Measurements from ENCODE around the gene TGFBR3.

The TGFBR3 gene

DNA sequence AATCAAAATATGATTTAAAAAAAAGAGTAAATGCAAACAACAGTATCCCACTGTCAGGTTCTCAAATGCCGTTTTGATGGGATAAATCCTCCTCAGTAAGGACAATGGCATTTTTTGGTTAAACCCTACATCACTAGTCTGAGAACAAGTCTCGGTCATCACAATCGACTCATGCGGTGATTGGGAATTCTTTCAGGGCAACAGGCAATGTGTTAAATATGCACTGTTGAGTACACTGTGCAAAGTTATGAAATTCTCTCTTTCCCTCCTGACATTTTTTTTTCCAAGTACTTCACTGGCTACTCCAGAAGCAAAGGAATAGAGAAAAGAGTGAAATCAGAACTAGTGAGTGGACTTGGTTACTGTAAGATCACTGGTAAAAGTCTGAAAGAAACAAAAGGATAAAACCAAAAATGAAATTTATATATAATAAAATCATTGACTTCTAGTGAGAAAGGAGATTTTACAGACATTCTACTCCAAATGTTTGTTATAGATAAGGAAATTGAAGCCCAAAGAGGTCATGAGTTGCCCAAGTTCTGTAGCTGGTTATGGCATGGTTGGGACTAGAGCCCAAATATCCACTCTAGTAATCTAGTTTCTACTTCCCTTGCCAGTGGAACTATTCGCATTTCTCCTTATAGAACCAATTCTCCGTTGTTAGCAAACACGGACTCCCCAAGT lies 111.3 kb downstream of the TGFBR3 start:
- no peak for DNase-seq

DNA sequence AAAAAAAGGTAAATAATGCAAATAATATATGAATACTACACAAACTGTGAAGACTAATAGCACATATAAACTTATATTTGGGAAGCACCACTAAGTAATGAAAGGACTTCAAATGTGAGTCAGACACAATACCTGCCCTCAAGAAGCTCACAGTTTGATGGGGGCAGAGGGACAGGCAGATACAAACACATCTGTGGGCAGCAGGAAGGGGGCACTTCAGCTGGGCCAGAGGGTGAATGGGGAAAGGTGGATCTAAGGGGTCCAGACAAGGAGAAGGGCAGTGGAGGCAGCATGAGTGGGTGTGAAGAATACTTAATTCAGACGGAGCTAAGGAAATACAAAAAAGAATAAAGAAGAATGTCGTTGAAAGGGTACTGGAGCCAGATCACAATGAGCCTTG lies 114.2 kb downstream of the TGFBR3 start:
- DNase-seq, result no peak

DNA sequence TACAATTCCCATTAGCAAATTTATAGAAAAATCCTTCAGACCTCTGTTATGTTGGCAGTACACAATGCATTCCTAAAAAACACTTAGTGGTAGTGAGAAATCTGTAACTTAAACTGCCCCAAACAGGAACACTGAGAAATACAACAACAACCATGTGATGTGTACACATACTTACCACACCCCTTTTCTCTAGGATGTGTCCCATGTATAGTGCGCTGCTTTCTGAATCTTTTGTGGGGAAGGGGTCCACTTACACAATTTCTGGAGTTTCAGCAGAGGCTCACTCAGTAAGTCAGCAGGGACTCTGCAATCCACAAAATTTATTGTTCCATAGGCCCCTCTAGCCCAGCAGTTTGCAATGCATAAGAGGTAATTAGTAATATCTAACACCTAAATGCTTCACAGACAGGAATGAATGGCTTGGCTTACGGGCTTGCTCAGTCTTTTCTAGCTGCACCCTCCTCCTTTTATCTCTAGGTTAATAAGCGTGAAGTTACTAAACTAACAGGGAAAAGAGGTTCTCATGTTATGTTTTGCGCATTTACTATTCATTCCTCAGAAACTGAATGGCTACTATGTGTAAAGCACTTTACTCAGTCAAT lies 115.2 kb downstream of the TGFBR3 start:
- no peak for DNase-seq

DNA sequence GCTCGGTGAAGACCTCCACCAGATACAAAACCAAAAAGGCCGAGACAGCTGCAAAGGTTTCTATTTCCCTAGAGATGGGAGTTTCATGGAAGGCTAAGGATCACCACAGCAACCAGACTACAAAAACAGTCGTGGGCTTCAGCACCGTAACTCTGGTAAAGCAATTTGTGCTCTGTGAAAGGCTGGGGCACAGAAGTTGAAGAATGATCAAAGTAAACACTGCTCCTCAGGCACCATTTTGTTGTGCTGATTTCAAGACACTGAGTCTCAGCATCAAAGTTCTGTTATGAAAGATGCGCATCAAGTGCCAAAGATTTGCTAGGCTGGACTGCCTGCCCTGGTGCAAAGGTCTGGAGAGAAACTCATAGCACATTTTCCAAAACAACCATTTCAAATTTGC lies 116.2 kb downstream of the TGFBR3 start:
- DNase-seq, result no peak

DNA sequence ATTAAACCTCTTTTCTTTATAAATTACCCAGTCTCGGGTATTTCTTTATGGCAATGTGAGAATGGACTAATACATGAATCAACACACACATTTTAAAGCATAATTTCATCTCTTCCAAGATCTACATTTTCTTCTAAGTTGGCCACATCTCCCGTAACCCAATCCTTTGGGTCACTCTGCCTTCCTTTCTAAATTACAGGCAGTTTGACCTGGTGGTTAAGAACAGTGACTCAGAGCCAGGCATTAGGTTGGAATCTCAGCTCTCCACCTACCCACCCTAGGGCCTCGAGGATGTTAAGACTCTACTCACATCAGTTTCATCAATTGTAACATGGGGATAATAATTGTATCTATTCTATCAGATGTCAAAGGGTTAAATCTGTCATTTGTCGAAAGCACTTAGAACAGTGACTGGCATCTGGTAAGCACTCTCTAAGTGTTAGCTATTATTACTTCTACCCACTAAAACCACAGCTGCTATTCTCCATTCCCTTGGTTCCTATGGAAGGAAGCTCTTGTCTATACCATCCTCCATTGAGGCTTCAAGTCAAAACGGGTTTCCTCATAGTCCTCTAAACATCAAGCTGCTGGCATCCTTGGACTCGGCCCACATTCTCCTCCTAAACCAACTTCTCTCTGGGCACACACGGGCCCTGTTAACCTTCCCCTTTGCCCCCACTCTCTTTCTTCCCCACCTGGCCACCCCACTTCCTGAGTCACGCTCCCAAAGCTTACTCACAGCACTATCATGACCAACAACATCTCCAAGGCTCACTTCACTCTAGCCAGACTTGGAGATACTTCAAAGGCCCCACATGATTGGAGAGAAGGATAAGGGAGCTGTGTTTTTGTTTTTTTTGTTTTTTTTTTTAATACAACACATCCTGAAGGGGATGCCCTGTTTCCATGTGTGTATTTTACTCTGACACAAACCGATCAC lies 116.9 kb downstream of the TGFBR3 start:
- DNase-seq, result no peak

DNA sequence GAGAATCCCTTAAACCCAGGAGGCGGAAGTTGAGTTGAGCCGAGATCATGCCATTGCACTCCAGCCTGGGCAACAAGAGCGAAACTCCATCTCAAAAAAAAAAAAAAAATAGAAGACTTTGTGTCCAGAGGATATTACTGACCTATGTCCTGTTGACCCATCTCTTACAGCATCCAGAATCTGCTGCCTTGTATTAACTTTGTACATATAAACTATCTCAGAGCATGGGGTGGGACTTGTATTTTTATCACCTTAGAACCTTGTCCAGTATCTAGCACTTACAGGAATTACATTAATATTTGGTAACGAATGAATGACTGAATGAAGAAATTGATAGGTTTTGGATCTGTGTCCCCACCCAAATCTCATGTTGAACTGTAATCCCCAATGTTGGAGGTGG lies 117.8 kb downstream of the TGFBR3 start:
- DNase-seq, result no peak

DNA sequence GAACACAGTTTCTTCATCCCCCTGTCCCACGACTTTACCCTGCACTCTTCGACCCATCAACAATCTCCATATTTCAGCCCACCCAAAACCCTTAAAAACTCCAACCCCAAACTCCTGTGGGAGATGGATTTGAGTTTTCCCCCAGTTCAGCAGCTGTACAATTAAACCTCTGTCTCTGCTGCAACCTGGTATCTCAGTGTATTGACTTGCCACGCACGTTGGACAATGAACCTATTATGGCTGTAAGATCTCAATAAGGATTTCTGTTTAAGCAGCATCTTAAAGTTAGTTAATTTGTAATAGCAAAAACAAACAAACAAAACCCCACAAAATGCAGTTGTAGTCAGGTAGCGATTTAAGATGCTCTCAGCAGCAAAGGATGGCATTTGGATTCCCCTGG lies 119.1 kb downstream of the TGFBR3 start:
- DNase-seq, result no peak

DNA sequence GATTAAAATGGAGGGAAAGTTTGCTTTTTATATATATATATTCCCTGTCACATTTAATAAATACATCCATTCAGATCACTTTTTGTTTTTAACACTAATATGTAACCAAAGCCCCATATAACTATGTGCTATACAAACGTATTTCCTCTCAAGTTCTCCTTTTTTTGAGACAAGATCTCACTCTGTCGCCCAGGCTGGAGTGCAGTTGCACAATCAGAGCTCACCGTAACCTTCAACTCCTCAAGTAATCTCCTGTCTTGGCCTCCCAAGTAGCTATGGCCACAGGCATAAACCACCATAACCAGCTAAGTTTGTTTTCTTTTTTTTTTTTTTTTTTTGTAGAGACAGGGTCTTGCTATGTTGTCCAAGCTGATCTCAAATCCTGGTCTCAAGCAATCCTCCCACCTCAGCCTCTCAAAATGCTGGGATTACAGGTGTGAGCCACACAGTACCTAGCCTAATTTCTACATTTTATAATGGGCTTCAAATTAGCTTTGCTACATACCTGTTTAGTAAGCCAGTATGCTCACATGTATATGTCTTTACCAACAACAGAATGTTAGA lies 120.0 kb downstream of the TGFBR3 start:
- no peak for DNase-seq

DNA sequence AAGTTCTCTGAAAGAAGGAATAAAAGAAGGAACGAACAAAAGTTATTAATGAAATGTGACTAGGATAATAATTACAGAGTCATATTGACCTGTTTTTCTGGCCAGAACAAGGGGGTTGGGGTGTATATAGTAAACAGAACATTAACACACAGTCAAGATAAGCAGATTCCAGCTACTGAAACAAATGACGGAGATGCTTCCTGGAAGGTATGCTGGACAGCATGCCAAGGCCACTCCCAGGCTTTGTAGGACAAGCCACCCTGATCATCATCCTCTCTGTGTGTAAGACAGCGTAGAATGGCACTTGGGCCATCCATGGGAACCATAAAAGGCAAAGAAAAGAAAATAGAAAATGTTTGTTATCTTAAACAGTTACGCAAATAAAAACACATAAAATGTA lies 120.7 kb downstream of the TGFBR3 start:
- DNase-seq, result no peak

DNA sequence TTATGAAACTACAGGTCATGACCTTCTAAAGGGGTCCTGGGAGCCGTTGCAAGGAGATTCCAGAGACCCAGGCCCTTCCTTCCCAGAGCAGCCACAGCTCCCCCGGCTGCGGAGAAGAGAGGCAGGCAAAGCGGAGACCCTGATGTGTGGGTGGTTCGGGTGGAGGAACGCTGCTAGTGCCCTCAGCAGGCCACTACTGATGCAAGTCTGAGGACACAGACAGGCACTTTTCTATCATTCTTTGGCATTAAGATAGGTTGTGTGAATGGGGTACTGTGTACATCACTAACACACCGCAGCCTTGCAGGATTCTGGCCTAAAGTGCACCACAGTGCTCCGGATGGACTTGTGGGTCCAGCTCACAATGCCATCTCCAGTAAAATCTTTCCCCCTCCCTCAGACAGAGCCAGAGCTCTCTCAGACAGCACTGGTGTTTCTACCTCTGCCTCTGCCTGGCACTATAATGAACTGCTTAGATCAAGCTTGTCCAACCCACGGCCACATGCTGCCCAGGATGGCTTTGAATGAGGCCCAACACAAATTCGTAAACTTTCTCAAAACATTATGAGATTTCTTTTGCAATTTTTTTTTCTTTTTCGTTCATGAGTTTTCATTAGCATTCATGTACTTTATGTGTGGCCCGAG lies 121.4 kb downstream of the TGFBR3 start:
- no peak for DNase-seq

DNA sequence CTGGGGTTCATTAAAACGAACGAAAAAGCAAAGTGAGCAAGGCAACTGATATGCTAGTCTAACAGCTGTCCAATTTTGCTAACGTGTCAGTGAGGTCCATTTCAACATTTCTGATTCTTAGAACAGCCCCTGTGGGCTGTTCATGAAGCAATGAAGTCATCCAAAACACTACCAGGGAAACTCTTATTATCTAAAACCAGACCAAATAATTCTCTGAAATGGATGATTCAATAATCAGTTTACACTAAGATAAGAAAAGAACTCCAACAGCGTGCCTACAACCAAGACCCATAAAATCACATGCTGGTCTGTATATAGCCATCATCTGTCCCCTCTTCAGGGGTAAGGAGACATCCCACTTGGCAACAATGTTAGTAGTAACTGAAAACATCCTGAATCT lies 122.7 kb downstream of the TGFBR3 start:
- DNase-seq, result no peak

DNA sequence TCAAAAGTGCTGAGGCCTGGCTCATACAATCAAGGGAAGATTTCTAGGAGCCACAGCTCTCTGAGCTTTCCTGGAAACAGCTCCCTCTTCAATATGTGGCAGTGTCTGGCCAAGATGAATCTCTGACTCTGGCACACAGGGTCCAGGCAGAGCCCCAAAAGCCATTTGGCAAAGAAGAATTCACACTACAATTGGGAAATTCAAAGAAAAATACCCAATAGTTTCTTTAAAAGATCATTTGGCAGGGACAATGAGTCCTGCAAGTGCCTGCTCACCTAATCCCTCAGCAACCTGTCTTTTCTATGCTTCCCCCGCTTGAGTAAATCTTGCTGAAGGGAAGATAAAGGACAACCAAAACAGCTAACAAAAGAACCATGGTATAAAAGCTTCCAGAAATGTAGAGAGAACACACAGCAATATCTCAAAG lies 124.6 kb downstream of the TGFBR3 start:
- DNase-seq, result no peak

DNA sequence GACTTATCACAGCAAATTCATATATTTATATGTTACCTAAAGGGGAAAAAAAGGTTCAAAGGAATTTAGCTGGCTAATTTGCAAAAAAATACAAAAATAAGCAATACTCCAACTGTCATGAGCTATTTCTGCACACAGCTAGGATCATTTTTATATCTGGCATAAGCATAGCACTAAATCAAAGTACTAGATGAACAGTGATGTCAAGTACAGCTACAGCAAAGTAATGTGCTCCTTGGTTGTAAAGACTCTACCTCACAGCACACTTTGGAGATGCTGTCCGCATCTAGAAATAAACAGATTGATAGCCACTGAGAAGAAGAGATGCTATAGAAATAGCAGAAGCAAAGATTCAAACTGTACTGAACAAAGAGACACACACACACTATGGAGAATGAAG lies 125.4 kb downstream of the TGFBR3 start:
- no peak for DNase-seq

DNA sequence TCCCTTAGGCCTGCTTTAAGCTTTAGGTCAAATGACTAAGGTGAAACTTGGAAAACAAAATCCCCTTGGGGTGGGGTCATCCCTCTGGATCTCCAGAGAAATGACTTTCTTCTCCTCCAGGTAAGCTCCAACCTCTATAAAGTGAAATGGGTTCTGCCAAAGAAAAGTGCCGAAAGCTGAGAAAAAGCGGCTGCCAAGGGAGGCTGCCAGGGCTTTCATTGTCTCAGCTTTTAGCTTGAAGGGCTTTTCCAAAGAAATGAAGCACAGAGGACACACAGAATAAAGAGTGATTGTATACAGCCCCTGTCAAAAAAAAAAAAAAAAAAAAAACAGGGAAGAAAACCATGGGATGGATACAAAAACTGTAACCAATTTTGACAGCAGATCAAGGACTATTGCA lies 126.9 kb downstream of the TGFBR3 start:
- DNase-seq, result no peak

DNA sequence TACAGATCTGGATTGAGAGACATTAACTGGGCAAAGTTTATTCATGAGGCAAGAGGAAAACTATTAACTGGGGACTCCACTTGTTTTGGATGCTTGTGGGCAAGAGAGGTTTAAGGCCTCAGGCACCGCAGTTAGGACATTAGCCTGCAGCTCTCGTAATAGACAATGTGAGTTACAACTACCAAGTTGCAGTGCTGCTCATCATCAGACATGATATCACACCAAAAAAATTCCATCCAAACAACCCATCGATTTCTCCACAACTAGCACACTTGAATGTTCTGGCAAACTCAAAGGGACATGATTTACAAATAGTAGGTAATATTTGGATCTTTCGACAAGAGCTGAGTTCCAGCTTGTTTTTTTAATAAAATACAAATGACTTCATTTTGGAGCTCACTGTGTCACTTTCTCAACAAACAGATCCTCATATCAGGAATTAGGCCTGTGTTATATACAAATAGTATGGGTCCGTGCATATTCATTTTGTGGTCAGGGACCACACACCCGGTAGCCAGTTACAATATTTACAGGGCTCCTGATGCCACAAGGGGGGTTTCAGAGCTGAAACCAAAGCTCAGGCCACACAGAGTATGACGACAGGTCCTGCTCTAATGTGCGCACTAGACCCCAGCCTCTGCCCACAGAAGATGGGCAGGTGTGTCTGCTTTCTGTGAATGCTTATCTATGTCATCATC lies 128.0 kb downstream of the TGFBR3 start:
- no peak for DNase-seq

DNA sequence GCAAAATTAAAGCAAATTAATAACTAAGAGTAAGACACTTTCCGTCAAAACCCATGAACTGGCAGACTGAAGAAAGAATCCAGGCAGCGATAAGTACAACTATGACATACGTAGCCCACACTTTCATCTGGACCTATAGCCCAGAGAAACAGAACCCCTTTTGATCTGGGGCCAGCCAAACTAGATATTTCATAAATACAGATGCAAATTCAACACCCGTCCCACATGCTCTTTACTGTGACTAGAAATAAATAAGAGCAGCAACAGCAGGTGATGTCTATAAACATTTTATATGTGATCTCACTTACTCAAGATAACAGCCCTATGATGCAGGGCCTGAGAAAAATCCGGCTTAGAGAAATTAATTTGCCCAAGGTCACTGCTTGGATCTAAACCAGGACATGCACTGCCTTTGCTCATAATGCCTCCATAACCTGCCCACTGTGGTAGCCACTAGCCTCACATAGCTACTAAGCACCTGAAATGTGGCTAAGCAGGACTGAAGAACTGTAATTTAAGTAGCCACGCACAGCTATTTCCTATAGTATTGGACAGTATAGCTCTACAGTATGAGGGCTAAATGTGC lies 130.2 kb downstream of the TGFBR3 start:
- DNase-seq, result no peak

DNA sequence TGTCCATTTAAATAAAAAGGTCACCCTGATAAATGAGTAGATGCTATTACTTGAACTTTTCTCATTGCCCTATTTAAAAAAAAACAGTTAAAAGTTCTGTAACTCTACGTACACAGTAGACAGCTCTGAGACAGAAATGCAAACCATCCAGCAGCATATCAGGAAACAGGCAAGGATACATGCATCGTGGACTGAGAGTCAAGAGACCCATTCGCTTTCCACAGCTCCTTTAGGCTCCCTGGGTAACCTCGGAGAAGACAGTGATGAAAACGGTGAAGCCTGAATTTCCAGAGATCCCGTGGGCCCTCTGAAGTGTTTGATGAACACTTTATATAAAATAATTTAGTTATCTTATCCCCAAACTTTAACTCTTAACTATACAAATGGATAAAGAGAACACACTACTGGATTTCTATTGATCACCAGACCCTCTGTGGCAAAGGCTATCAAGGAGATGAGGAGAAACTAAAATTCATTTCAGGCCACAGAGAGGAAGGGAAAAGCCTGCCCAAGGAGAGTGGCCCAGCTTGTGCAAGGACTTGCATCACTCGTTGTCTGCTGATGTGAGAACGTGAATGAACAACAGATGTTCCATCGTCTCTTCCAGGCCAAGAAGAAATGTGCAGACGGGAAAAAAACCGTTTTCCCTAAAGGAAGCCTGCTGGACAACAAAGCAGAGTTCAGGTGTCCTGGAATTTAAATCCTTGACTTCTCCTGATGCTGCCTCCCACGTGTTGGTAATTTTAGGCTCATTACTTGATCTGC lies 131.0 kb downstream of the TGFBR3 start:
- no peak for DNase-seq

DNA sequence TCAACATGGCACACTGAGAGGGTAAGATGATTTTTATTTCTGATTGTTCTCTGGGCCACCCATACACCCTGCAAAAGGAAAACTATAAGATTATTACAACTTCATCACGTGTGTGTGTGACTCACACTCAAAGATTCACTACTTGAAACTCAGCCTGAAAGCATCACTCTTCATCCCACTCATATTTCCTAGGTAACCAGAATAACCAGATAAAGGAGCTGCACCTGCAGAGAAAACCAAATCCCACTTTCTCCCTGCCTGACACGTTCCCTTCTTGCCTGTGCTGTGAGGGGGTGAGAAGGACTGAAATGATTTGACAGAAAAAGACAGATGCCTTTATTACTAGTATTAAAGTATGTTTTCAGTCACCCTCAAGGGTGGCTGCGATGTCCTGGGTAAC lies 131.6 kb downstream of the TGFBR3 start:
- no peak for DNase-seq

DNA sequence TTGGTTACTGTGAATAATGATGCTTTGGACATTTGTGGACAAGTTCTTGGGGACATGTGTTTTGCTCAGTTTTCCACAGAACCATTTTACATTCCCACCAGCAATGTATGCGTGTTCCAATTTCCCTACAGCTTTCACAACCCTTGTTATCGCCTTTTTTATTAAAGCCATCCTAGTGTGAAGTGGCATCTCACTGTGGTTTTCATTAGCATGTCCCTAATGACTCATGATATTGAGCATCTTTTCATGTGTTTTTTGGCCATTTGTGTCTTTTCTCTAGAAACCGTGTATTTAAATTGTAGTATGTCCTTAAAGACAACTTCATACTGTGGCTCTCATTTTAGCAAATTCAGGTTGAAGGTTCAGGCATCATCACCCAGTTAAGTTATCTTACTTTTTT lies 132.1 kb downstream of the TGFBR3 start:
- no peak for DNase-seq

DNA sequence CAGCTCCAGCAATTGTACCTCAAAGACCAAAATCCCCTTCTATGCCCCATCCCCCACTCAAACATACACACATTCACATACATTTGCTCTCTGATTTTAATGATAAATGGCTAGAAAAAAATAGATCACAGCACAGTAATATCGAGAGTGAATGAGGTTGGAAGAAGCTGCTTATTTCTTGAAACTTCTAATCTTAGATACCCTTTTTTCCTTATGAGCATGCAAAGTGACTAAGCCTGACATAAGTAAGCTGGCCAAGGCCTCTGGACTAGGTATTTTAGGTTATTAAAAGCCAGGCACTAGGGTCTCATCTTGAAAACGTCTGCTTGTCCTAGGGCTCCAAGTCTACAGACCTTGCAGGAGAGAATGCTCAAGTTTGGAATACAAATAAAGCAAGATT lies 133.6 kb downstream of the TGFBR3 start:
- DNase-seq, result no peak

DNA sequence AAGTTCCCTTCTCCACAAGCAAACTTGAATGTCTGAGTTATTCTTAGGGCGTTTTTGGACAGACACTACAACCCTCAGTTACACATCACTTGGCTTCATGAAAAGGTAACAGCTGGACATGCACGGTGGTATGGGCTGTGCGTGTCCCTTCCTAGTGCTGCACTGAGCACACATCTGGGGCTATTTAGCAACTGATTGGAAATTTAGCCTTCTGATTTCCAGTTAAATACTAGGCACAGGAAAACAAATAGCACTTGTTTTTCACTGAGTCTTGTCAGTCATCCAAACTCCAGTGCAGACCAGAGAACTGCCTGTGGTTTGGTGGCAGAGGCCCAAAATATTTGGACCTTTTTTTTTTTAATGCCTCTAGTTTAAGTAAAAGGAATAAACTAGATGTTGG lies 134.7 kb downstream of the TGFBR3 start:
- no peak for DNase-seq

Measured in NCI-H748 treated with DMSO at 0.1 percent for 48 hours (cell line).